ENCODE data around the gene ADD3.
"Not testable (repeated sequence)": the region's sequence is repeated elsewhere in the genome, so short reads cannot be mapped to it uniquely, and the experiment has no call there.

Gene ADD3

GRCh38 chr10:110029450-110029849, 21.7 kb downstream of the ADD3 start:
- DNase-seq (ENCODE audit: insufficient read length, low spot score) (no peak), FAIRE-seq (no peak)

- DNase-seq (ENCODE audit: insufficient read length, low spot score) = no peak
- peak; percentile 64 for FAIRE-seq
These were observed 25.3 kb downstream of the ADD3 start for GRCh38 chr10:110032801-110033700.

- DNase-seq (ENCODE audit: insufficient read length, low spot score) (no peak), FAIRE-seq (peak; percentile 54)
These were observed 26.0 kb downstream of the ADD3 start for GRCh38 chr10:110033701-110034235.

GRCh38 chr10:110034596-110034995, 26.8 kb downstream of the ADD3 start:
- DNase-seq (ENCODE audit: insufficient read length, low spot score) (no peak), FAIRE-seq (peak; percentile 76)

- DNase-seq (ENCODE audit: insufficient read length, low spot score) (no peak), FAIRE-seq (peak; percentile 77)
These were observed 27.5 kb downstream of the ADD3 start for GRCh38 chr10:110035070-110035921.

GRCh38 chr10:110036640-110037039, 28.9 kb downstream of the ADD3 start:
- no peak for FAIRE-seq
- no peak for DNase-seq (ENCODE audit: insufficient read length, low spot score)

GRCh38 chr10:110039254-110039653, 31.5 kb downstream of the ADD3 start:
- DNase-seq (ENCODE audit: insufficient read length, low spot score) = no peak
- FAIRE-seq = peak; percentile 53

GRCh38 chr10:110040108-110040507, 32.3 kb downstream of the ADD3 start:
- DNase-seq (ENCODE audit: insufficient read length, low spot score) = no peak
- no peak for FAIRE-seq

GRCh38 chr10:110040767-110041478, 33.1 kb downstream of the ADD3 start:
- no peak for FAIRE-seq
- DNase-seq (ENCODE audit: insufficient read length, low spot score) = no peak

GRCh38 chr10:110041479-110041829, 33.7 kb downstream of the ADD3 start:
- FAIRE-seq = no peak
- no peak for DNase-seq (ENCODE audit: insufficient read length, low spot score)

GRCh38 chr10:110042181-110042580, 34.4 kb downstream of the ADD3 start:
- DNase-seq (ENCODE audit: insufficient read length, low spot score) (no peak), FAIRE-seq (no peak)

GRCh38 chr10:110042891-110043290, 35.1 kb downstream of the ADD3 start:
- DNase-seq (ENCODE audit: insufficient read length, low spot score) = no peak
- peak; percentile 65 for FAIRE-seq

- FAIRE-seq = peak; percentile 26
- DNase-seq (ENCODE audit: insufficient read length, low spot score) = no peak
These were observed 36.9 kb downstream of the ADD3 start for GRCh38 chr10:110044681-110045080.

- DNase-seq (ENCODE audit: insufficient read length, low spot score) = no peak
These were observed 38.0 kb downstream of the ADD3 start for GRCh38 chr10:110045772-110046171.

GRCh38 chr10:110048145-110048544, 40.4 kb downstream of the ADD3 start:
- FAIRE-seq; DNase-seq (ENCODE audit: insufficient read length, low spot score): not testable (repeated sequence)

More at GRCh38 chr10:110045772-110046171, 38.0 kb downstream of the ADD3 start:
- no peak for FAIRE-seq

GRCh38 chr10:110048781-110049180, 41.0 kb downstream of the ADD3 start:
- no peak for DNase-seq (ENCODE audit: insufficient read length, low spot score)
- FAIRE-seq = no peak

GRCh38 chr10:110049889-110050591, 42.3 kb downstream of the ADD3 start:
- DNase-seq (ENCODE audit: insufficient read length, low spot score); FAIRE-seq: not testable (repeated sequence)

- FAIRE-seq (no peak), DNase-seq (ENCODE audit: insufficient read length, low spot score) (no peak)
These were observed 43.7 kb downstream of the ADD3 start for GRCh38 chr10:110051487-110051886.

GRCh38 chr10:110052916-110053315, 45.1 kb downstream of the ADD3 start:
- no peak for FAIRE-seq
- DNase-seq (ENCODE audit: insufficient read length, low spot score) = no peak

- peak; percentile 21 for FAIRE-seq
These were observed 49.0 kb downstream of the ADD3 start for GRCh38 chr10:110056822-110057221.

More at GRCh38 chr10:110056822-110057221, 49.0 kb downstream of the ADD3 start:
- DNase-seq (ENCODE audit: insufficient read length, low spot score) = no peak

Data from GM19239 (cell line).